Islet precursor cell (in vitro differentiated cells): ENCODE measurements around the gene METTL26.

ENCODE experiments used
- DNase-seq: peaks from one replicate; pipeline ENCODE4 v3.0.0-alpha.2; 2018

Gene METTL26

DNA sequence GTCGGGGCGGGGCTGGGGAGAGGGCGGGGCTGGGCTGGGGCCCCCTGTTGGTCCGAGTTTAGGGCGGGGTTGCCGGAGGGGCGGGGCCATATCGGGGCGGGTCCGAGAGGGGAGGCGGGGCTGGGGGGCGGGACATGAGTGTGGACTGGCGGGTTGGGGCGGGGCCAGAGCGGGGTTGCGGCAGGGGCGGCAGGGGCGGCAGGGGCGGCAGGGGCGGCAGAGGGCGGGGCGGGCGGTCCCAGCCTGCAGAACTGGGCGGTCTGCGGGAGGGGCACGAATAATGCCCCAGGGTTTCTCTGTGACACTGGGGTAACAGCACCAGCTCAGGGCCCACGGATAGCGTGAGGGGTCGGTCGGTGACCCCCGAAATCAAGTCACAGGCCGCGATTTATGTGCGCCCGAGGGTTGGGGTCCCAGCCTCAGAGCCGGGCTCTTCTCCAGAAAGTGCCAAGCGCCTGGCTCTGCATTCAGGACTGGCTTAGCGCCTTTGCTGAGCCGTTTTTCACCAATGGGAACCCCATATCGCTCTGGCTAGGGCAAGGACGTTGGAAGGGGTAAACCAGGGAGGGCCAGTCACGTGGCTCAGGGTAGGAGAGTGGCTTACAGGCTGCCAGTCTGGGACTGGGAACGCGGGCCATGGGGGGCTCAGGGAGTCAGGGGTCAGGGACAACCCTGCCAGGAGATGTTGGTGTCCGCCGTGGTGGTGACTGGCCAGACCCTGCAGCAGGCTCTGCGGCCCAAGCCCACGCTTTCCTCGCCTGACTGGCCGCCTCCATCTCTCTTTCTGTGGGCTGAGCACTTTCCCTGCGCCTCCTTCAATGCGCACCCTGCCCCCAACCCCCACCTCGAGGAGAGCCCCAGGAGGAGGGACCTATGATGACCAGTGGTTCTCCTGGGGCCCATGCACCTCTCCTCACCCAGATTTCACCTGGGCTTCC, 1.2 kb upstream of the METTL26 start:
- DNase-seq: no peak

DNA sequence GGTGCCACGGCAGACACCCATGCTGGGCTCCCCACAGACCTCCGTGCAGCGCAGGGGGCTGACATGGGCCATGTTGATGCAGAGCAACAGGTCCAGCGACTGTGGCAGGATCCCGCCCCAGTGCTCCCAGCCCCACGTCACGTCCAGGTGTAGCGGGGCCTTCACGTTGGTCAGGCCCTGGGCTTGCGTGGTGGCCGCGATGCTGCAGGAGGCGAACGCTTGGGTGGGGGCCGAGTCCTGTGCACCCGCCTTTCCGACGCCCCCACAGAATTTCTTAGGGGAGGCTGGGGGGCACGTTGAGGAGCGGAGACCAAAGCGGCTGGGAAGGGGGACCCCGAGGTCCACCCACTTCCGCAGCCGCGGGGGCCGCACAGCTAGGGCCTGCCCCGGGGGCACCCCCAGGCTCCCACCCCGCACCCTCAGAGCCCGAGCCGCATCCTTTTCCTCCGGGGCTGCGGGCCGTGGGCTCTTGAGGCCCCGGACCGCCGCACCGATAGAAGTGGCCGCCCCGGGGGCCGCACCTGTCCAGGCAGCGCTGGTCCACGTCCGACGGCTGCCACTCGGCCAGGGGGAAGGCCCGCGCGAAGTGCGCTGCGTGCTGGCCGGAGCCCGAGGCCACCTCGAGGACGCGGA, 416 bp downstream of the METTL26 start:
- DNase-seq: no peak

DNA sequence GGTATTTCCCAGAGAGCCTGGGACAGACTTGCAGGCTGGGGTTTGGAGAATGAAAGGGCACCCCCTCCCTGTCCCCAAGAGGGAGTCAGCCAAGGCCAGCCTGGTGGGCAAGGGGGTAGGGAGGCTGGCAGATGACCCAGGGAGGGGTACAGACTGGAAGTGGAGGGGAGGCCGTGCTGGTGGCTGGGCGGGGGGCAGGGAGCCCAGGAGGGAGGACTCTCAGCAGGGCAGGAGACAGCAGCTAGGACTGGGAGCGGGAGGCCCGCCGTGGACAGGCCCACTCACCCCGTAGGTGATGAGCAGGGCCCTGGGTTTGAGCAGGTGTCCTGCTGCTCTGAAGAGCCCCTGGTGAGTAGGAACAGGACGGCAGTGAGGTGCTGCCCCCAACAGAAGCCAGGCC, 1.1 kb downstream of the METTL26 start:
- DNase-seq: no peak

DNA sequence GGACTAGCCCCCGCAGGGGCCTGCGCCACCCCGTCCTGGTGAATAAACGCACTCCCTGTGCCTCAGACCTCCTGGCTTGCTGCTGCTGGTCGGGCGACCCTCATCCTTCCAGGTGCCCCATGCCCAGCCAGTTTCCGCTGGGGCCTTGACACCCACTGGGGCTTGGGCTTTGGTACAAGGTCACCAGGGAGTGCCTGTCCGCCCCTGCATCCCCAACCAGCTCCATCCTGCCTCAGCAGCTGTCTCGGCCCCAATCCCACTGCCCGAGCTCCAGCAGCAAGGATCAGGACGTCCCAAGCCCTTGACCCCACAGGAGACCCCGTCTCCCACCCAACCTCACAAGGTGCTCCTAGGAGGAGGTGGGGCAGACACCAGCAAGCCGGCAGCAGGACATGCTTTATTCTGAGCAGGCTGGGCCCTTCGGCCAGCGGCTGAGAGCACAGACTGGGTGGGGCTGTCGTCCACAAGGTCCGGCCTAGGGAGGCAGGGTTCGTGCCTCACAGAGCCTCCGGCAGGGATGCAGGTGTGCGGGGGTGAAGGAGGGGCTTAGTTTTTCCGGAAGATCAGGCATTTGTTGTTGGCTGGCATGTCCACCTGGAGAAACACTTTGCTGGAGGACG, 1.9 kb downstream of the METTL26 start:
- no peak for DNase-seq

DNA sequence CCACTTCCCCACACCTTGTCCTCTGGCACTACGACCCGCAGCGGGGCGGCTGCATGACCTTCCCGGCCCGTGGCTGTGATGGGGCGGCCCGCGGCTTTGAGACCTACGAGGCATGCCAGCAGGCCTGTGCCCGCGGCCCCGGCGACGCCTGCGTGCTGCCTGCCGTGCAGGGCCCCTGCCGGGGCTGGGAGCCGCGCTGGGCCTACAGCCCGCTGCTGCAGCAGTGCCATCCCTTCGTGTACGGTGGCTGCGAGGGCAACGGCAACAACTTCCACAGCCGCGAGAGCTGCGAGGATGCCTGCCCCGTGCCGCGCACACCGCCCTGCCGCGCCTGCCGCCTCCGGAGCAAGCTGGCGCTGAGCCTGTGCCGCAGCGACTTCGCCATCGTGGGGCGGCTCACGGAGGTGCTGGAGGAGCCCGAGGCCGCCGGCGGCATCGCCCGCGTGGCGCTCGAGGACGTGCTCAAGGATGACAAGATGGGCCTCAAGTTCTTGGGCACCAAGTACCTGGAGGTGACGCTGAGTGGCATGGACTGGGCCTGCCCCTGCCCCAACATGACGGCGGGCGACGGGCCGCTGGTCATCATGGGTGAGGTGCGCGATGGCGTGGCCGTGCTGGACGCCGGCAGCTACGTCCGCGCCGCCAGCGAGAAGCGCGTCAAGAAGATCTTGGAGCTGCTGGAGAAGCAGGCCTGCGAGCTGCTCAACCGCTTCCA, 2.6 kb downstream of the METTL26 start:
- DNase-seq: no peak

DNA sequence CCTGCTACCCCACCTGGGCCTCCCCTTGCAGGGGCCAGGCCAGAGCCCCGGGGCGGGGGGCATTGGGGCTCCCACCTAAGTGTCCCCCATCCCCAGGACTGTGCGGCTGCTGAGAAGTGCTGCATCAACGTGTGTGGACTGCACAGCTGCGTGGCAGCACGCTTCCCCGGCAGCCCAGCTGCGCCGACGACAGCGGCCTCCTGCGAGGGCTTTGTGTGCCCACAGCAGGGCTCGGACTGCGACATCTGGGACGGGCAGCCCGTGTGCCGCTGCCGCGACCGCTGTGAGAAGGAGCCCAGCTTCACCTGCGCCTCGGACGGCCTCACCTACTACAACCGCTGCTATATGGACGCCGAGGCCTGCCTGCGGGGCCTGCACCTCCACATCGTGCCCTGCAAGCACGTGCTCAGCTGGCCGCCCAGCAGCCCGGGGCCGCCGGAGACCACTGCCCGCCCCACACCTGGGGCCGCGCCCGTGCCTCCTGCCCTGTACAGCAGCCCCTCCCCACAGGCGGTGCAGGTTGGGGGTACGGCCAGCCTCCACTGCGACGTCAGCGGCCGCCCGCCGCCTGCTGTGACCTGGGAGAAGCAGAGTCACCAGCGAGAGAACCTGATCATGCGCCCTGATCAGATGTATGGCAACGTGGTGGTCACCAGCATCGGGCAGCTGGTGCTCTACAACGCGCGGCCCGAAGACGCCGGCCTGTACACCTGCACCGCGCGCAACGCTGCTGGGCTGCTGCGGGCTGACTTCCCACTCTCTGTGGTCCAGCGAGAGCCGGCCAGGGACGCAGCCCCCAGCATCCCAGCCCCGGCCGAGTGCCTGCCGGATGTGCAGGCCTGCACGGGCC, 3.4 kb downstream of the METTL26 start:
- DNase-seq: no peak

DNA sequence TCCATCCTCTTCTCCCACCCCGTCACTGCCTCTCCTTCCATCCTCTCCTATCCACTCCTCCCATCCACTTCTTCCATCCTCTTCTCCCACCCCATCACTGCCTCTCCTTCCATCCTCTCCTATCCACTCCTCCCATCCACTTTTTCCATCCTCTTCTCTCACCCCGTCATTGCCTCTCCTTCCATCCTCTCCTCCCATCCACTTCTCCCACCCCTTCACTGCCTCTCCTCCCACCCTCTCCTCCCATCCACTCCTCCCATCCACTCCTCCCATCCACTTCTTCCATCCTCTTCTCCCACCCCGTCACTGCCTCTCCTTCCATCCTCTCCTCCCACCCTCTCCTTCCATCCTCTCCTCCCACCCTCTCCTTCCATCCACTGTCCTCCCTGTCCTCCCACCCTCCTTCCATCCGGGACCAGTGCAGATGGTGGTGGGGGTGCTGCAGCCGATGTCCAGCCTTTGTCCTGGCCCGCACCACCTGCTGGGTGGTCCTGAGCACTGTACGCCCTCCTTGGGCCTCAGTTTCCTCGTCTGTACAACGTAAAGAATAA, 4.2 kb downstream of the METTL26 start:
- DNase-seq: no peak

DNA sequence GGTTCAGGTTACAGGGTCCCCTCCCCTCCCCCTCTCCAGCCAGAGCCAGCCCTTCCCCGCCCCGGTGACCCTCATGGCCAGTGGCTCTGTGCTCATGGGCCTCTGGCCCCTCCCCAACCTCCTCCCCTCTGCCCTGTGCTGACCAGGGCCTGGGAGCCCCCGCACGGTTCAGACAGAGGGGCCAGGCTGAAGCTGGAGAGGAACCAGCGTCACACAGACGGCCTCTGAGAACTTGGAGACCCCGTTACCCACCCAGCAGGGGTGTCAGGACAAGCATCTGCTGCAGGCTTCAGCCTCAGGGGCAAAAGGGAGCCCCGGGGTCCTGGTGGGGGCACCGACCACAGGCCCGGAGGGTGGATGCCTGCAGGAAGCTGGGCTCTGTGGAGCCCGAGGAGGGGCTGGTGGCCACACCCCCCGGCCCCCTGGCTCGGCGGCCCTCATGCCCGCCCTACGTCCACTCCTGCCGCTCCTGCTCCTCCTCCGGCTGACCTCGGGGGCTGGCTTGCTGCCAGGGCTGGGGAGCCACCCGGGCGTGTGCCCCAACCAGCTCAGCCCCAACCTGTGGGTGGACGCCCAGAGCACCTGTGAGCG, 5.2 kb downstream of the METTL26 start, which contains the start of gene WFIKKN1:
WFIKKN1 (plus strand) TSS at position 171 of the 591 bp plus-strand sequence; CDS start at position 440, 269 bp downstream.
- DNase-seq: peak; percentile 82

DNA sequence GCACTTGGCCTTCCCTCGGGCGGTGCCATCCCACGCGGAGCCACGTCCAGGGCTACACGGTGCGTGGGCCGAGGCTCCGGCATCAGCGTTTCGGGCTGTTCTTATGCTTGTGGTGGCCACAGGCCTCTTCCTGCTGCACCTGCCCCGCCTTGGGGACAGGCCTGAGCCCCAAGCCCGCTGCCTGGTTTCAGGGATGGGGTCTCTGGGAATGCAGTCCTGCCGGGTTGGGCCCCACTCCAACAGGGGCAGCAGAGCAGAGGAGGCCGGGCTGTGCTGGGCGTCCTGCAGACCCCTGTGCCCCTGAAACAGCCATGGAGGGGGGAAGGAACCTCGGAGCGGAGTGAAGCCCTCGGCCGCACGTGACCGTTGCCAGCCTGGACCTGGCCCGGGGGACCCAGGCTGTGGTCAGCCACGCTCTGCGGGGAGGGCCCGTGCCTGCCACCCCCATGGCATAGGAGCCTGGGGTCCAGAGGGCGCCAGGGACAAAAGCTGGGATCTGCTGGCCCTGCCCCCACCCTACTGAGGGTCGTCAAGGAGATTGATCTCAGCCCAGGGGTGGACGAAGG, 5.8 kb downstream of the METTL26 start:
- DNase-seq: no peak

DNA sequence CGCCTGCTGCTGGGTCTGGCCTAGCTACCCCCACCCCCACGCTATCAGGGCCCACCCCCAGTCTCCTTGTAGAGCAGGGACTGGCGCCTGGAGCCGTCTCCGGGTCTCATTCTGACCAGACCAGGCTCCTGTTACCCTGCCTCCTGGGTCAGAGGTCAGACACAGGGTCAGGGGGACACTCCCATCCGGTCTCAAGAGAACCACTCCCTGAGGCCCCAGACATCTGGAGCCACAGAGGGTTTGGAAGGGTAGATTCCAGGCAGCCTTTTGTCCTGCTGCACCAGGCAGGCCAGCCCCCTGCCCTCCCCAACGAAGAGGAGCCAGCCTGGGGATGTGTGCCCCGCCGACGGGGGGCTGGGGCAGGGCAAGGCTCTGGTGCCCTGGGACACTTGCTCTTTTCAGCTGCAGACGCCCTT, 6.3 kb downstream of the METTL26 start:
- no peak for DNase-seq

DNA sequence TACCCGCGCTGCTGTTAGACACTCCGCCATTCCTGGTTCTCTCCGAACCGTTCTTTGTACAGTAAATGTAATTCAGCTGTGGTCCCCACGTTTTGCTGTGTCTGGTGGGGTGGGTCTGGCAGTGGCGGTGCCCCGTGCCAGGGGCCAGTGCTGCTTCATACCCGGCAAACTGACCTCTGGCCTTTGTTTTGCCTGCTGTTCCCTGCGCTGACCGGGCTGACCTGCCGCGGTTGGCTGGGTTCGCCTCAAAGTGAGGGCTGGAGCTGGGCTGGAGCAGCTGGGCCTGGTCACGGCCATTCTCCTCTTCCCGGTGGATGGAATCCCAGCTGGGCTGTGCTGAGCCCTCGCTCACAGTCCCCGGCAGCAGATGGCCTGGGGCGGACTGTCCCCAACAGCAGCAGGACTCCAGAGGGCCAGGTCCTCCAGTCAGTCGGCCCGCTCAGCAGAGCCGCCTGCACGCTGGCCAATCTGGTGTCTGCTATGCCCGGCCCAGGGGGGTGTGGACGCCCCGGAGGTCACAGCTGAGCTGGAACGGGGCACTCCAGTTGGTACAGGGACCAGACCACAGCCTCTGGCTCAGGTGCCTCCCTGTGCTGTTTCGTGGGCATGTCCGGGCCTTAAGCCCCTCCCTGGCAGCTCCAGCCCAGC, 6.8 kb downstream of the METTL26 start:
- DNase-seq: peak; percentile 90

DNA sequence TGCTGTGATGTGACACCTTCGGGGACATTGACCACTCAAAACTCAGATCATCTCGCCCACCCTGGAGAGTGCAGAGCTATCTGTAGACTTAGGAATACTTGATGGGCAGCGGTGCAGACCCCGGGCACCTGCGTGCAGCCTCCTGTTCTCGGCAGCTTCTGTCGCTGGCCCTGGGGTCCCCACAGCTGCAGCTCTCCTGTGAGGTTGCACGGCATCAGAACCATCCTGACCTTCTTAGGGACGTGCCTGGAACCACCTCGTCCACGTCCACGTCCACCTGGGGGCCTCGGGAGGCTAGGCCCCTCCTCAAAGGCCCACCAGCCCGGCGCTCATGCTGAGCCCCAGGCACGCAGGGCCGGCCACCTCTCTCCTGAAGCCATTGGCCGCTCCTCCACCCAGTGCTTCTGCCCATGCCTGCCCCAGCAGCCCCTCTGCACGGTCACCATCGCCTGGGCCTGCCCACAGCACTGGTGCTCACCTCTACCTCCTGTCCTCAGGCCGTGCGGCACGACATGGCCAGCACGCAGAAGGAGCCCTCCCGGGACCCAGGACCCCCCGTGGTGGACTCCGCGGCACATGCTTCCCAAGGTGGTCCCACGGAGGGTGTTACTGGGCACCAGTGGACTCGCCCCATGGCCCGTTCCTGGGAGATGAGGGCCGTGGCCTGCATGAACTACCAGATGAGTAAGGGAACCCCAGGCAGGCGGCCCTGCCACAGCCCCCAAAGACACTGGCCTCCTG, 7.6 kb downstream of the METTL26 start:
- no peak for DNase-seq

DNA sequence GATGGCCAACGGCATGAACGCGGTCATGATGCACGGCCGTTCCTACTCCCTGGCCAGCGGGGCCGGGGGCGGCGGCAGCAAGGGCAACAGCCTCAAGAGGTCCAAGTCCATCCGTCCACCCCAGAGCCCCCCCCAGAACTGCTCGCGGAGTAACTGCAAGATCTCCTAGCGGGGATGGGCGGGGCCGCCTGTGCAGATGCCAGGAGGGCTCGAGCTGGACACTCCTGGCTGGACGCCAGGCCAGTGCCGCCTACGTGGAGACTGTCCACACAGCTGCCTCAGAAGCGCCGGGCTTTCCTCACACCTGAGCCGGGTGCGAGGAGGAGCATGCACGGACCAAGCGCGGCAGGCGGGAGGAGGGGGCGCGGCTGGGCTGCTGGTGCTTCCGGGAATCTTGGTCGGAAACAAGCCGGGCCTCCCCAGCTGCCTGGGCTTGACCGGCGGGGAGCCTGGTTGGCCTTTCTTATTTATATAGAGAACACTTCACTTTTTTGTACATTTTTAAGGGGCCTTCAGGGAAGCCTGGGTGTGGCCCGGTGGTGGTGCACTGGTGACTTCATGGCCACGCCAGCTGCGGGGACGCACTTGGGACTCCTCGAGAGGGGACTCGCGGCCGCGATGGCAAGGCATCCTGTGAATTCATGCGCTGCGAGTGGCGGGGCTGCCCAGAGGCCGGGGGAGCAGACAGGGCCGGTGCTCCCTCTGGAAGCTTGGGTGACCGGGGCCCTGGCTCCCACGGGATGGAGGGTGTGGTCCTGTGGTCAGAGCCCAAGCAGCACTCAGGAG, 8.5 kb downstream of the METTL26 start:
- no peak for DNase-seq

DNA sequence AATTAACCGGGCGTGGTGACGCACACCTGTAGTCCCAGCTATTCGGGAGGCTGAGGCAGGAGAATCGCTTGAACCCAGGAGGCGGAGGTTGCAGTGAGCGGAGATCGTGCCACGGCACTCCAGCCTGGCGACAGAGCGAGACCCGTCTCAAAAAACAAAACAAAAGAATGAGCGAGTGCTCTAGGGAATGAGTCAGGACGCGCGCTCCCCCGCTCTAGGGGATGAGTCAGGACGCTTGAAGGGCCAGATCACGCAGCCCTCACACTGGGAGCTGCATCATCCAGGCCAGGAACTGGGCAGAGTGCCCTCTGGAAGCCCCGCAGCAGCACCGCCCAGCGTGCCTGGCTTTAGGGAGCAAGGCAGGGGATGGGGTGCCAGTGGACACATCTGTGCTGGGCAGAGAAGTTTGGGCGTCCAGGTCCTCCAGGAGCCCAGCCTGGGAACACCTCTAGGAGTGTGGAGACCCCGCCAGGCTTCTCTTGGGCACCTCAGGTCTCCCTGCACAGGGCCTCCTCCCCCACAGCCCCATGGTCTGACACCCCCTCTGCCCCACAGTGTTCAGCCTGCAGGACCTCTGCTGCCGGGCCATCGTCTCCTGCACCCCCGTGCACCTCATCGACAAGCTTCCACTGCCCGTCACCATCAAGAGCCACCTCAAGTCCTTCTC, 9.2 kb downstream of the METTL26 start:
- DNase-seq: peak; percentile 87

DNA sequence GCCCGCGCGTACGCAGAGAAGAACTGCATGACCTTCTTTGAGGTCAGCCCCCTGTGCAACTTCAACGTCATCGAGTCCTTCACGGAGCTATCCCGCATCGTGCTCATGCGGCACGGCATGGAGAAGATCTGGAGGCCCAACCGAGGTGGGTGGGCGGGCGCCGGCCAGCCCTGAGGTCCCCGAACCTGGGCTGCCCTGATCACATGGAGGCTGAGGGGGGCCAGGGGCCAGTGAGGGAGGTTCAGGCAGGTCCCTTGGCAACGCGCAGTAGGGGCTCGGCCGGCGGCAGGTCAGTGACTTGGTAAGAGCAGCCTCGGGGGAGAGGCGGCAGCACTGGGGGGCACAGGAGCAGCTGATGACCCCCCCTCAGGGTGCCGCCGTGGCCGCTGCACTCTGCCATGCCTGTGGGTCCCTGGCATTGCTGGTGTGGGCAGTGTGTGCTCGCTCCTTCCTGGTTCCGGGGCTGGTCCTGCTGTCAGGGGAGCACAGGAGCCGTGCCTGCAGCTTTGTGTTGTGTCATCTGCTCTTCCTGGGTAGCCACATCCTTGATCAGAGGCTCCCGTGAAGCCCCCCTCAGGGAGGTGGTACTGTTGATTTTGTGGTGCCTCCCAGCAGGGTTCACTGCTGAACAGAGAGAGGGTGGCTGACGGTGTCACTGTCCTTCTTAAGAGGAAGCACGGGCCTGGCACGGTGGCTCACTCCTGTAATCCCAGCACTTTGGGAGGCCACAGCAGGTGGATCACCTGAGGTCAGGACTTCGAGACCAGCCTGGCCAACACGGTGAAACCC, 9.9 kb downstream of the METTL26 start:
- no peak for DNase-seq

DNA sequence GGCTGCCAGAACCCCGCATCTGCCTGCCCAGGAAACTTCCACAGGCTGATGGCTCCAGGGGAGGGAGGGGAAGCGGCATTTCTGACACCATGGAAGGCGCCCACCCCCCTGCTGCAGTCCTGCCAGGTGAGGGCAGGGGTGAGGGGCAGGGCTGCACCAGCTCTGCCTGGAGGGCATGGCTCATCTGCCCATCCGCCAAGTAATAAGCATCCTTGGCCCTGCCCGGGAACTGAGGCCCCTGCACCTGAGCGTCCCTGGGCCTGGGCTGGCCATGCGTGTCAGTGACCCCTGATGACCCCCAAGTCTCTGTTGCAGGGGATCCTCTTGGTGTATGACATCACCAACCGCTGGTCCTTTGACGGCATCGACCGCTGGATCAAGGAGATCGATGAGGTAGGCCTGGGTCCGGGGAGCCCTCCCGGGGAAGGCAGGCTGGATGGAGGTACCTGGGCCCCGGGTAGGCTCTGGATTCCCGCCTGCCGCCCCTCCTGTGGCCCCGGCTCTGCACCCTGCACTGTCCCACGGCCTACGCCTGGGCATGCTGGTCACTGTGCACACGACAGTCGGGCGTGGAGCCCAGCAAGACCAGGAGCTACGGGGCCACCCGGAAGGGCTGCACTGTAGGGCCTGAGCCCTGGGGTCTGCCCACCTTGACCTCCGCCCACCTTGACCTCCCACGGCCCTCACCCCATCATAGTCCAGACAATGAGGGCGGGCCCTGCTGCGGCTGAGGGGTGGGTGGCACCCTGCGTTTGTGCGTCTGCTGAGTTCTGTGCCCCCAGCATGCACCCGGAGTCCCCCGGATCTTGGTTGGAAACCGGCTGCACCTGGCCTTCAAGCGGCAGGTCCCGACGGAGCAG, 10.8 kb downstream of the METTL26 start:
- DNase-seq: no peak
